ENCODE measurements around the gene CD180. TPM values are rescaled to one million over a fixed set of nuclear protein-coding genes. Genes with fewer than 3 reads are reported as not detected.

The CD180 gene
- total and polyA plus RNA-seq, 4 donors = 0.59 to 2.6 (median 2.2) TPM

GRCh38 chr5:67139030-67139429 lies 57.6 kb downstream of the CD180 start:
- Histone ChIP-seq H3K4me1 (ENCODE audit: control insufficient read depth in 5 of 5, insufficient read depth in 5 of 5, low read length in 5 of 5) (peaks cover 0 to 18% (median 11%) of the 10 kb centered on the region in 5 donors), H3K4me3 (no peak overlapping the region), H3K36me3 (ENCODE audit: control insufficient read depth in 4 of 4, insufficient read depth in 4 of 4, low read length in 4 of 4) (peaks cover 21 to 49% (median 43%) of the 10 kb centered on the region in 4 donors), H3K27ac (ENCODE audit: low read depth in 1 of 2, low read length in 1 of 2) (no peak overlapping the region), H3K9me3 (ENCODE audit: control insufficient read depth in 4 of 4, insufficient read depth in 3 of 4, low read length in 3 of 4) (no peaks in the 10 kb centered on the region), H3K9ac (ENCODE audit: insufficient read depth in 1 of 2, low read length in 2 of 2) (no peak overlapping the region), H3K27me3 (ENCODE audit: control insufficient read depth in 3 of 3, insufficient read depth in 3 of 3, low read length in 2 of 3) (no peaks in the 10 kb centered on the region)
- TF ChIP-seq CTCF (IDR thresholded peaks at IDR 0.05; ENCODE audit: control extremely low read depth, extremely low read depth) = no peak
- WGBS, 2 donors = 94 to 99% methylated on average over 5 of the region's 5 CpGs
- ATAC-seq (ENCODE audit: insufficient read depth, low FRiP score) (no peak), DNase-seq (no peak)

GRCh38 chr5:67135381-67135984 lies 61.1 kb downstream of the CD180 start:
- Histone ChIP-seq H3K9me3 (ENCODE audit: control insufficient read depth in 4 of 4, insufficient read depth in 3 of 4, low read length in 3 of 4) (no peaks in the 10 kb centered on the region), H3K36me3 (ENCODE audit: control insufficient read depth in 4 of 4, insufficient read depth in 4 of 4, low read length in 4 of 4) (peaks cover 9 to 43% (median 34%) of the 10 kb centered on the region in 4 donors), H3K4me1 (ENCODE audit: control insufficient read depth in 5 of 5, insufficient read depth in 5 of 5, low read length in 5 of 5) (peaks cover 0 to 18% (median 11%) of the 10 kb centered on the region in 5 donors), H3K9ac (ENCODE audit: insufficient read depth in 1 of 2, low read length in 2 of 2) (peak overlapping the region in 1 of 2 donors; percentile 67), H3K27me3 (ENCODE audit: control insufficient read depth in 3 of 3, insufficient read depth in 3 of 3, low read length in 2 of 3) (no peaks in the 10 kb centered on the region), H3K4me3 (no peak overlapping the region), H3K27ac (ENCODE audit: low read depth in 1 of 2, low read length in 1 of 2) (no peak overlapping the region)
- DNase-seq (peak in 2 of 3 donors; percentile 67 to 71), ATAC-seq (ENCODE audit: insufficient read depth, low FRiP score) (no peak)
- 91 to 93% methylated on average over 6 of the region's 6 CpGs for WGBS, 2 donors
- no peak for TF ChIP-seq CTCF (IDR thresholded peaks at IDR 0.05; ENCODE audit: control extremely low read depth, extremely low read depth)

GRCh38 chr5:67133776-67134175 lies 62.8 kb downstream of the CD180 start:
- no peak for TF ChIP-seq CTCF (IDR thresholded peaks at IDR 0.05; ENCODE audit: control extremely low read depth, extremely low read depth)
- H3K9ac ChIP-seq (ENCODE audit: insufficient read depth in 1 of 2, low read length in 2 of 2) = no peak overlapping the region
- H3K36me3 ChIP-seq (ENCODE audit: control insufficient read depth in 4 of 4, insufficient read depth in 4 of 4, low read length in 4 of 4) = peaks cover 8 to 39% (median 33%) of the 10 kb centered on the region in 4 donors
- DNase-seq (no peak), ATAC-seq (ENCODE audit: insufficient read depth, low FRiP score) (no peak)
- no peak overlapping the region for H3K4me3 ChIP-seq
- 85 to 92% methylated on average over 3 of the region's 3 CpGs for WGBS, 2 donors
- no peaks in the 10 kb centered on the region for H3K27me3 ChIP-seq (ENCODE audit: control insufficient read depth in 3 of 3, insufficient read depth in 3 of 3, low read length in 2 of 3)
- H3K9me3 ChIP-seq (ENCODE audit: control insufficient read depth in 4 of 4, insufficient read depth in 3 of 4, low read length in 3 of 4) = no peaks in the 10 kb centered on the region
- peaks cover 0 to 18% (median 11%) of the 10 kb centered on the region in 5 donors for H3K4me1 ChIP-seq (ENCODE audit: control insufficient read depth in 5 of 5, insufficient read depth in 5 of 5, low read length in 5 of 5)
- no peak overlapping the region for H3K27ac ChIP-seq (ENCODE audit: low read depth in 1 of 2, low read length in 1 of 2)

GRCh38 chr5:67133217-67133616 lies 63.4 kb downstream of the CD180 start:
- H3K27ac ChIP-seq (ENCODE audit: low read depth in 1 of 2, low read length in 1 of 2) = no peak overlapping the region
- no peak overlapping the region for H3K9ac ChIP-seq (ENCODE audit: insufficient read depth in 1 of 2, low read length in 2 of 2)
- no peak overlapping the region for H3K4me3 ChIP-seq
- H3K36me3 ChIP-seq (ENCODE audit: control insufficient read depth in 4 of 4, insufficient read depth in 4 of 4, low read length in 4 of 4) = peaks cover 8 to 39% (median 33%) of the 10 kb centered on the region in 4 donors
- DNase-seq (no peak), ATAC-seq (ENCODE audit: insufficient read depth, low FRiP score) (no peak)
- H3K9me3 ChIP-seq (ENCODE audit: control insufficient read depth in 4 of 4, insufficient read depth in 3 of 4, low read length in 3 of 4) = no peaks in the 10 kb centered on the region
- 47 to 48% methylated on average over 2 of the region's 2 CpGs for WGBS, 2 donors
- no peak for TF ChIP-seq CTCF (IDR thresholded peaks at IDR 0.05; ENCODE audit: control extremely low read depth, extremely low read depth)
- peaks cover 0 to 18% (median 11%) of the 10 kb centered on the region in 5 donors for H3K4me1 ChIP-seq (ENCODE audit: control insufficient read depth in 5 of 5, insufficient read depth in 5 of 5, low read length in 5 of 5)
- no peaks in the 10 kb centered on the region for H3K27me3 ChIP-seq (ENCODE audit: control insufficient read depth in 3 of 3, insufficient read depth in 3 of 3, low read length in 2 of 3)

All from lung (tissue), 12 donors.